ENCODE data around the gene PPA2.
"Not testable (repeated sequence)": the region's sequence is repeated elsewhere in the genome, so short reads cannot be mapped to it uniquely, and the experiment has no call there.

The PPA2 gene

GRCh38 chr4:105461221-105461620, 12.6 kb downstream of the PPA2 start:
- in situ Hi-C loops (cut with MboI; ENCODE audit: low sequenced_read_pairs): loop anchor here (10.0 to 25.0 kb wide), 2 partner anchors 324 to 596 kb away; partner anchors contain the start of gene TET2

GRCh38 chr4:105460306-105460705, 13.6 kb downstream of the PPA2 start:
- in situ Hi-C loops (cut with MboI; ENCODE audit: low sequenced_read_pairs): loop anchor here (10.0 to 25.0 kb wide), 2 partner anchors 323 to 596 kb away; partner anchors contain the start of gene TET2

- in situ Hi-C loops (cut with MboI; ENCODE audit: low sequenced_read_pairs): loop anchor here (25.0 kb wide), 1 partner anchor 321 kb away; the partner anchor contains the start of gene TET2
These were observed 15.3 kb downstream of the PPA2 start for GRCh38 chr4:105458541-105458940.

GRCh38 chr4:105458001-105458400, 15.9 kb downstream of the PPA2 start:
- in situ Hi-C loops (cut with MboI; ENCODE audit: low sequenced_read_pairs): loop anchor here (25.0 kb wide), 1 partner anchor 321 kb away; the partner anchor contains the start of gene TET2

DNA sequence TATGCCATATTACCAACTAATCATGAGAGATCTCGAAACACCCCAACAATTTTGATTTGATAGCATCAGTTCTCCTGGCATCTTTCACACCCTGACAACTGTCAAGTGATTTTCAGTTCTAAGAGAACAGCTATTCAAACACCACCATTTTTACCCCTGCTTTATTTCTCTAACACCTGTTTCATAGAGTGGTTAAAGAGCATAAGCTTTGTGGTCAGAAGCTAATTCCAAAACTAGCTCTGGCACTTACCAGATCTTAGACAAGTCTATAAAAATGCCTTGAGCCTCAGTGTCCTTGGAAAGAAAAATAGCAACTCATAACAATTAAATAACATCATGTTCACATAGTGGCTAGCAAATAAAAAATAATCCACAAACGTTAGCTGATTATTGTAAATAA, 17.9 kb downstream of the PPA2 start:
- in situ Hi-C loops (cut with MboI; ENCODE audit: low sequenced_read_pairs): loop anchor here (25.0 kb wide), 1 partner anchor 319 kb away; the partner anchor contains the start of gene TET2

DNA sequence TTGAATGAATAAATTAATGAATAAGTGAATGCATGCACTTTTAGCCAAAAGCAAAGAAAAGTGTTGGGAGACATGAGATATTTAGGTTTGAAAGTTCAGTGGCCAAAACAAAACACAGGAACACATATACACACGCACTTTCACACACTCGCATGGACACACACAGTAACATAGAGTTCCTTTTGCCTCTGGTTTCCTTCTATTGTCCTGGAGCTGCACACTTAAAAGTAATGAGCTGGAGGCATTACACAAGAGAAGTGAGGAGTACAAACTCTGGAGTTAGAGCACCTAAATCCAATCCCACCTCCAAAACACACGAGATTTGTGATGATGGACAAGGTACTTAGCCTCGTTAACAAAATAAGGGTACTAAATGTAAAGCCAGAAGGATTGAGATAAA, 18.7 kb downstream of the PPA2 start:
- in situ Hi-C loops (cut with MboI; ENCODE audit: low sequenced_read_pairs): loop anchor here (25.0 kb wide), 1 partner anchor 318 kb away; the partner anchor contains the start of gene TET2

DNA sequence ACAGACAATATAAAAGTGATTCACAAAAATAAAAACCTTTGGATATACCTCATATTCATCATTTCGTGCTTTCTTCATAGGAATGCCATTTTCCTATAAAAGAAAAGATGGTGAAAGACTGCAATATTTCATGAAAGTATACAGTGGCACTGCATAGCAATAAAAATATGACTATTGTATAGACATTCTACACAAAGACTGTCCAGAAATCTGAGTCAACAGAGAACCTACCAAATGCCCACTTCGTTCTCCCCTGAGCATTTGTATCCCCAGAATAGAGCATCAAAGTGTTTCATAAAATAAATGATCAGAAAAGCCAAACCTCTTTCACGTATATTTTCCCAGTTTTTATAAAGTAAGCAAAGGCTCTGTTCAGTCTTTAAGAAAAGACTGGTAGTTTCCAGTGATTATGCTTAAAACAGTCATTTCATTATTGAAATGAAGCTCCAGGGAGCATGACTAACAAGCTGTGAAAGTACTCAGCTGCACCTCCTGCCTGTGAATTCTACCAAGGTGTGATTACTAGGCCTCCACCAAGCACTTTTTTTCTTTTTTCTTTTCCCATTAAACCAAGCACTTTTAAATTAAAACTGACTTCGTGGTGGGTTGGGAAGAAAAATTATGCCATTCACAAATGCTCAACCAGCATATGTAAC, 20.2 kb downstream of the PPA2 start:
- in situ Hi-C loops (cut with MboI; ENCODE audit: low sequenced_read_pairs): loop anchor here (25.0 kb wide), 1 partner anchor 316 kb away; the partner anchor contains the start of gene TET2

GRCh38 chr4:105451346-105451745, 22.5 kb downstream of the PPA2 start:
- in situ Hi-C loops (cut with MboI; ENCODE audit: low sequenced_read_pairs): loop anchor here (25.0 kb wide), 1 partner anchor 314 kb away; the partner anchor contains the start of gene TET2

DNA sequence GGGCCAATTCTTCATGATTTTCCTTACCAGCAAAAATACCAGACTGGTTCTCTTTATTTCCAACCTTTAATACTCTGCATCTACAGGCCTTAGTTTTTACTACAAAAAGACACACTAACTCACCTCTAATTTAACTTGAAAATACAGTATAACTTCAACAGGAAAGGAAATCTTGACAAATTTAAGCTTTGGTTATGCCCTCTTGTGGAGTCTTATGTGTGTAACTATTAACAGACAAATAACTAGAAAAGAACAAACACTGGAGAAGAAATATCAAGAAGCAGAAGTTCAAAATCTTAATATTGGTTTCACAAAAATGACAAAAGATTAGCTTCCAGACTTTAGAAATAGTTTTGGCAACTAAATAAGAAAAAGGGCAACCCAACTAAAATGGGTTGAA, 33.0 kb downstream of the PPA2 start:
- in situ Hi-C loops (cut with MboI; ENCODE audit: low sequenced_read_pairs): no loop called here

GRCh38 chr4:105437637-105438036, 36.2 kb downstream of the PPA2 start:
- in situ Hi-C loops (cut with MboI; ENCODE audit: low sequenced_read_pairs): no loop called here

DNA sequence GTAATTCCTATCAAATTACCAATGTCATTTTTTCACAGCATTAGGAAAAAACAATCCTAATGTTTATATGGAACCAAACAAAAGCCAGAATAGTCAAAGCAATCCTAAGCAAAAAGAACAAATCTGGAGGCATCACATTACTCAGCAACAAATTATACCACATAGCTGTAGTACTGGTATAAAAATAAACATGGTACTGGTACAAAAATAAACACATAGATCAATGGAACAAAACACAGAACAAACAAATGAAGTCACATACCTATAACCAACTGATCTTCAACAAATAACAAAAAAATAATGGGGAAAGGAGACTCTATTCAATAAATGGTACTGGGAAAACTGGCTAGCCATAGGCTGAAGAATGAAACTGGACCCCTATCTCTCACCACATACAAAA, 37.4 kb downstream of the PPA2 start:
- in situ Hi-C loops (cut with MboI; ENCODE audit: low sequenced_read_pairs): no loop called here

GRCh38 chr4:105434940-105435339, 38.9 kb downstream of the PPA2 start:
- in situ Hi-C loops (cut with MboI; ENCODE audit: low sequenced_read_pairs): no loop called here

DNA sequence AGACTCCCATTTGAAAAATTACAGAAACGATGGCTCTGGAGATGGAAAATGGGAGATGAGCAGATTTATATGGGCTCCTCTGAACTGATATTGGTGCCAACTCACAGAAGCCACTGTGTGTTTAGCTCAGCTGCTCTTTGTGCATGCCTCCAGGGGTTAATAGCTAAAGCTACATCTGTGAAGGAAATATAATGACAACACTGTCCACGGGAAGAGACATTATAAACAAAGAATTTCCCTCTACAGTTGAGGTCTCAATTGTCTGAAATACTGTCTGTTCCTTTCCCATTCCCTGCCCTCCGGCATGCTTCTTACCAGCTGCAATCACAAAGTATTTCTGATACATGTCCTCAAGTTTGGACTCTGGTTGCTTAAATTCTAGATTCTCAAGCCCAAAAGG, 40.4 kb downstream of the PPA2 start:
- in situ Hi-C loops (cut with MboI; ENCODE audit: low sequenced_read_pairs): no loop called here

GRCh38 chr4:105432438-105432837, 41.4 kb downstream of the PPA2 start:
- in situ Hi-C loops (cut with MboI; ENCODE audit: low sequenced_read_pairs): no loop called here

DNA sequence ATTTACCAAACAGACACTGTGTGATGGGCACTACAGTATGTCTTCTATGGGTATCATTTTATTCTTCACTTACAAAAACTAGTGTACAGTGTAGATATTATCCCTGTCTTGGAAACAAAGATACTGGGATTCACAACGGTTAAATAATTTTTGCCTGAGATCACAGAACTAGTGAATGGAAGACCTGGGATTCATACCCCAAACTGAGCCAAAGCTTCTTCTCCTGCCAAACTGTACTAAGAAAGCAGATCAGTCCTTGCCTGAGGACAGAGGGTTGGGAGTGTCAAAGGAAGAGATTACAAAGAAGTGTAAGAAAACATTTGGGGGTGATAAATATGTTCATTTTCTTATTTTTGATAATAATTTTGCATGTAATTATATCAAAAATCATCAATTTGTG, 43.1 kb downstream of the PPA2 start:
- in situ Hi-C loops (cut with MboI; ENCODE audit: low sequenced_read_pairs): no loop called here

GRCh38 chr4:105426187-105426897, 47.5 kb downstream of the PPA2 start:
- in situ Hi-C loops (cut with MboI; ENCODE audit: low sequenced_read_pairs): no loop called here

DNA sequence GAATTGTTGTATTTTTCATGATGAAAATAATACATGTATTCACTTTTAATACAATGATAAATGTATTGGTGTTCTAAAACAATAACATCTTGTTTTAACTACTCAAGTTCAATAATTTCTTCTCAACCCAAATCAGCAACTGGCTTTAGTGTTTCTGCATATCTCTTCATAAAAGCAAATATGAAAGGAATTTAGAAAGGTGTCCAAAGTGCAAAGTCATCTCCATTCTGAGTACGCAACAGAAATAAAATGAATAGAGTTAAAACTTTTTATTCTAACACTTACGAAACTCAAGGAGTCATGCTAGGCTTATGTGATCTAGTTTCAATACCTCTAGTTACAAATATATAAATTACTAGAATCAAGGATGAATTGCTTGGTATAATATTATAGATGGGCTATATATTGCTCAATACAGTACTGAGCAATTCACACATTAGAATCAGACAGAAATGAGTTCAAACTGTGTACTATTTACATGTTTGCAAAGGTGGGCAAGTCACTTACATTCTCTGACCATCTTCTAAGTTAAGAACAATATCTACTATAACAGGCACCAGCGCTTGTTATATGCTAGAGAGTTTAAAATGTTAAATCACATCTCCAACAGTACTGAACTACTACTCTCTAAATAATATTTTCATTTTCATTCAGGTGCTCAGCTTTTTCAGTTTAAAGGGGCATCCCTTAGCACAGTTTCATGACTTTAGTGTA, 51.5 kb downstream of the PPA2 start:
- in situ Hi-C loops (cut with MboI; ENCODE audit: low sequenced_read_pairs): no loop called here

- in situ Hi-C loops (cut with MboI; ENCODE audit: low sequenced_read_pairs): no loop called here
These were observed 56.2 kb downstream of the PPA2 start for GRCh38 chr4:105417624-105418023.

DNA sequence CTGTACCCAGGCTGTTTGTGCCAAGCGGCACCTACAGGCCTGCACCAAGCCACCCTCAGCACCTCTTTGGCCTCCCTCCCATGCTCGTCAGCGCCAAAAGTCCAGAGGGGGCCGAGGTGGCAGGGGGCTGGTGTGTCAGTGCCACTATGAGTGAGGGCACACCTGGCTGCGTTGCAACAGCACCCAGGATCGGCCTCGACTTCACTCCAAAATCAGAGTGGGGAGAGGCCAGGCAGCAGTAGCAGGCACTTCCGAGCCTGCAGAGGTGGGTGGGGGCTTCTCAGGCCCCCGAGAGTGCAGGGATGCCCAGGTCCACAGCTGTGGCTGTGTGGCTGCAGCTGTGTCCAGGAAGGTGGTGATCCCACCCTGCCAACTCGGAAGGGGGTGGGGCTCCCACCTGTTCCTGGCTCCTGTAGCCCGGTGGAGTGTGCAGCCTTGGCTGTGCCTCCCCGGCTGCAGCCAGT, 58.5 kb downstream of the PPA2 start:
- in situ Hi-C loops (cut with MboI; ENCODE audit: low sequenced_read_pairs): no loop called here

DNA sequence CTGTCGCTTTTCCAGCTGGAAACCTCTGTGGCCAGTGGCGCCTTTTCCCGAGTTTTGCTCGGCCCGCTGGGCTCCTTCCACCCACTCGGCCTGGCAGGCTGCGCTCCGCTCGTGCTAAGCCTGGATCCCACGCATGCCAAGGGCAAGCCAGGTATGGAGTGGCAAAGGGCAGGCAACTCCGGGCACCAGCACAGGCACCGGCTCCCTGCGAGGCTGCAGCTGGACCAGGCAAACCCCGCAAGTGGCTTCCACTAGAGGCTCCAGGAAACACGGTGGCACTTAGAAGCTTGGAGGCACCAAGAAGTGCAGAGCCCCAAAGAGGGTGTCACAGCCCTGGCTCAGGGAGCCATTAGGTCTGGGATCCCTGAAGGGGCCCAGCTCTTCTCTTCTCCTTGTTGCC, 59.5 kb downstream of the PPA2 start:
- in situ Hi-C loops (cut with MboI; ENCODE audit: low sequenced_read_pairs): no loop called here

- in situ Hi-C loops (cut with MboI; ENCODE audit: low sequenced_read_pairs): not testable (repeated sequence)
These were observed 64.7 kb downstream of the PPA2 start for GRCh38 chr4:105409135-105409534.

Data from HL-60/S4 treated with retinoic acid at 250 ng/mL for 4 days and 3 days (cell line).